Sigmoid colon (tissue), 3 donors: ENCODE data around the gene PRSS38.

Source experiments
- CTCF ChIP-seq, 4 experiments: fragments of 450-650 bp in 3 of 4; fragments of 200-600 bp in 1 of 4; IDR thresholded peaks; one replicate each; pipeline ENCODE4 v1.5.1; 2016 to 2019; ENCODE audit warnings: antibody characterized with exemption in 4 of 4, mild to moderate bottlenecking in 3 of 4, moderate library complexity in 2 of 4
- POLR2A ChIP-seq, 2 donors: fragments of 450-650 bp; IDR thresholded peaks; one replicate each; pipeline ENCODE4 v1.6.1; 2016; ENCODE audit warnings: antibody characterized with exemption in 2 of 2, mild to moderate bottlenecking in 2 of 2, moderate library complexity in 2 of 2

DNA sequence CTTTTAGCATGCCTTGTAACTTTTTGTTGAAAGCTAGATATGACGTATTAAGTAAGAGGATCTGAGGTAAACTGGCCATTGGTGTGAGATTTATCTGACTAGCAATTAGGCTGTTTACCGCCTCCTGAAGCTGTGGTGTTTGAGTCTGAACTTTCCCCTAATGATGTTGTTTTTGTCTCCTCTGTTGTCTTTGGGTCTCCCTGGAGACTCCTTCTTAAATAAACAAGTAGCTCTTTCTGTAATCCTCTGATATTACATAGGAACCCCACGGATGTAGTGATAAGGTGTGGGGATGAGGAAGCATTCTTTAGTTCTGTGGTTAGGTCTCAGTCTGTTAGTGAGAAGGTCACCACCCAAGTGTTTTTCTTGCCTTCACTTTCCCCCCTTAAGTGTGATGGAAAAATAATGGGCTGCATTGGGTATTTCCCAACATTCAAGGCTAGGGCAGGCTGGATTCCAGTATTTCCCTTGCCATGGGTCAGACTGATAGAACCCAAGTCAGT is 33.0 kb downstream of the PRSS38 start:
- TF ChIP-seq CTCF (IDR thresholded peaks at IDR 0.05) (no peak), POLR2A (IDR thresholded peaks at IDR 0.05) (no peak)
